HepG2 (cell line): ENCODE data around the gene SPATC1L. TPM values are rescaled to one million over a fixed set of nuclear protein-coding genes. Genes with fewer than 3 reads are reported as not detected.
A peak's percentile ranks its signal among the peaks of the same experiment; 100 is the strongest.

Experiments
- BORCS8-MEF2B ChIP-seq: sonication (generic); formaldehyde crosslinking; IDR thresholded peaks from 2 replicates; pipeline ENCODE4 v1.8.0; 2022; ENCODE audit warnings: mild to moderate bottlenecking, missing genetic modification reagents
- DZIP1 ChIP-seq: sonication (generic); formaldehyde crosslinking; IDR thresholded peaks from 2 replicates; pipeline ENCODE4 v1.5.0; 2020; ENCODE audit warnings: mild to moderate bottlenecking, missing genetic modification reagents
- FLYWCH1 ChIP-seq: sonication (generic); formaldehyde crosslinking; IDR thresholded peaks from 2 replicates; pipeline ENCODE4 v1.8.1; 2023; ENCODE audit warnings: mild to moderate bottlenecking, missing genetic modification reagents
- GMEB1 ChIP-seq: sonication (generic); formaldehyde crosslinking; IDR thresholded peaks from 2 replicates; pipeline ENCODE4 v1.5.1; 2020; ENCODE audit warnings: missing genetic modification reagents, mild to moderate bottlenecking, borderline replicate concordance
- HMG20B ChIP-seq: conservative IDR thresholded peaks from 2 replicates; pipeline ENCODE4 v1.6.1; 2016; ENCODE audit warnings: missing genetic modification reagents, missing compliant biosample characterization
- HNRNPL ChIP-seq: fragments of 200-400 bp; formaldehyde crosslinking; IDR thresholded peaks from 2 replicates; pipeline ENCODE4 v1.6.1; 2017; ENCODE audit warnings: mild to moderate bottlenecking, low read depth, low read length
- HNRNPUL1 ChIP-seq: fragments of 200-400 bp; formaldehyde crosslinking; IDR thresholded peaks from 2 replicates; pipeline ENCODE4 v1.6.1; 2017; ENCODE audit warnings: low read depth, mild to moderate bottlenecking, low read length, moderate library complexity
- JARID2 ChIP-seq: sonication (generic); formaldehyde crosslinking; IDR thresholded peaks from 2 replicates; pipeline ENCODE4 v1.8.1; 2023; ENCODE audit warnings: missing genetic modification reagents, inconsistent platforms; ENCODE audit not compliant: insufficient replicate concordance
- KMT2A ChIP-seq: sonication (generic); formaldehyde crosslinking; IDR thresholded peaks from 2 replicates; pipeline ENCODE4 v1.4.0; 2020; ENCODE audit warnings: missing genetic modification reagents
- MBD4 ChIP-seq: IDR thresholded peaks from 2 replicates; pipeline ENCODE4 v1.6.1; 2012; ENCODE audit warnings: low read length, inconsistent platforms, borderline replicate concordance
- MLLT10 ChIP-seq: sonication (generic); formaldehyde crosslinking; IDR thresholded peaks from 2 replicates; pipeline ENCODE4 v1.4.0; 2020; ENCODE audit warnings: missing genetic modification reagents
- MZF1 ChIP-seq: sonication (generic); formaldehyde crosslinking; IDR thresholded peaks from 2 replicates; pipeline ENCODE4 v1.8.1; 2023; ENCODE audit warnings: mild to moderate bottlenecking, missing genetic modification reagents, borderline replicate concordance
- PITX1 ChIP-seq: sonication (generic); formaldehyde crosslinking; IDR thresholded peaks from 2 replicates; pipeline ENCODE4 v1.5.1; 2020; ENCODE audit warnings: mild to moderate bottlenecking, missing genetic modification reagents
- POLR2A ChIP-seq, 2 experiments: IDR thresholded peaks; 2 replicates each; pipeline ENCODE4 v1.6.1; 2011; ENCODE audit warnings: low read depth in 2 of 2, low read length in 2 of 2, mild to moderate bottlenecking in 1 of 2, moderate library complexity in 1 of 2; ENCODE audit not compliant: insufficient read depth in 1 of 2
- RBFOX2 ChIP-seq: fragments of 200-400 bp; formaldehyde crosslinking; IDR thresholded peaks from 2 replicates; pipeline ENCODE4 v1.6.1; 2017; ENCODE audit warnings: low read depth, mild to moderate bottlenecking, low read length
- RXRB ChIP-seq: IDR thresholded peaks from 2 replicates; pipeline ENCODE4 v1.6.1; 2016; ENCODE audit warnings: borderline replicate concordance, missing genetic modification reagents, missing compliant biosample characterization
- SAP130 ChIP-seq: IDR thresholded peaks from 2 replicates; pipeline ENCODE4 v1.6.1; 2016; ENCODE audit warnings: low read depth
- TAF1 ChIP-seq: sonication (generic); formaldehyde crosslinking; IDR thresholded peaks from 2 replicates; pipeline ENCODE4 v1.4.0; 2020; ENCODE audit warnings: missing genetic modification reagents
- ZBTB43 ChIP-seq: sonication (generic); formaldehyde crosslinking; conservative IDR thresholded peaks from 2 replicates; pipeline ENCODE4 v1.4.0; 2020; ENCODE audit warnings: missing genetic modification reagents
- ZNF264 ChIP-seq: sonication (generic); formaldehyde crosslinking; IDR thresholded peaks from 2 replicates; pipeline ENCODE4 v1.4.0; 2020; ENCODE audit warnings: missing genetic modification reagents
- ZNF501 ChIP-seq: sonication (generic); formaldehyde crosslinking; IDR thresholded peaks from 2 replicates; pipeline ENCODE4 v1.5.1; 2020; ENCODE audit warnings: mild to moderate bottlenecking, moderate library complexity, missing genetic modification reagents
- ZNF557 ChIP-seq: sonication (generic); formaldehyde crosslinking; IDR thresholded peaks from 2 replicates; pipeline ENCODE4 v1.4.0; 2020; ENCODE audit warnings: missing genetic modification reagents
- ZNF563 ChIP-seq: sonication (generic); formaldehyde crosslinking; IDR thresholded peaks from 2 replicates; pipeline ENCODE4 v1.8.0; 2022; ENCODE audit warnings: mild to moderate bottlenecking, moderate library complexity, missing genetic modification reagents
- ZNF572 ChIP-seq: sonication (generic); formaldehyde crosslinking; IDR thresholded peaks from 2 replicates; pipeline ENCODE4 v1.5.1; 2020; ENCODE audit warnings: mild to moderate bottlenecking, missing genetic modification reagents
- ZSCAN25 ChIP-seq: sonication (generic); formaldehyde crosslinking; IDR thresholded peaks from 2 replicates; pipeline ENCODE4 v1.8.0; 2022; ENCODE audit warnings: mild to moderate bottlenecking, missing genetic modification reagents
- polyA plus RNA-seq, 8 experiments: library from polyadenylated mRNA; depleted of rRNA in 3 of 8; stranded (reverse) in 7 of 8; unstranded in 1 of 8; fragments of >200 nt; fragmentation: Illumina TruSeq in 4 of 8; extraction: Trizol in 4 of 8; gene quantifications; 2 replicates each; pipeline versions ENCODE4 v1.2.1 to v1.2.3, GENCODE V29; 2011 to 2016; ENCODE audit warnings: low read depth in 4 of 8, missing spikeins in 1 of 8, mixed read lengths in 1 of 8; ENCODE audit not compliant: insufficient read depth in 1 of 8
- total RNA-seq, 5 experiments: library from RNA; depleted of rRNA; stranded (reverse); fragments of >200 nt; fragmentation: Illumina TruSeq; extraction: Trizol; gene quantifications; 2 replicates each; pipeline ENCODE4 v1.2.3, GENCODE V29; 2016; ENCODE audit warnings: low read depth in 1 of 5

SPATC1L gene
- total and polyA plus RNA-seq, 2 of the 13 experiments (the other 11 are each of a cell fraction or from before 2014, with no cell fraction given) = 1.4 to 3.3 TPM

GRCh38 chr21:46226146-46226545 lies 41.9 kb upstream of the SPATC1L start (continued):
- no peak for TF ChIP-seq ZSCAN25 (CRISPR knock-in tag)
- no peak for TF ChIP-seq TAF1 (CRISPR knock-in tag)
- TF ChIP-seq RXRB (CRISPR knock-in tag) = no peak
- TF ChIP-seq ZNF501 = 0 out of 2 replicates have a peak, but pooled peaks have one; percentile 21
- TF ChIP-seq MBD4 = no peak
- TF ChIP-seq POLR2A (IDR thresholded peaks at IDR 0.05; ENCODE audit: insufficient read depth in 1 of 2, low read depth in 2 of 2, low read length in 2 of 2) = no peak
- no peak for TF ChIP-seq BORCS8-MEF2B (CRISPR knock-in tag)
- TF ChIP-seq ZNF563 = no peak
- TF ChIP-seq RBFOX2 = no peak
- no peak for TF ChIP-seq ZNF557 (CRISPR knock-in tag)
- TF ChIP-seq PITX1 (CRISPR knock-in tag) = peak; percentile 56; the same call in 1 of the 2 replicates
- no peak for TF ChIP-seq HMG20B (CRISPR knock-in tag)
- no peak for TF ChIP-seq MZF1 (CRISPR knock-in tag)
- TF ChIP-seq JARID2 = no peak
- TF ChIP-seq MLLT10 (CRISPR knock-in tag) = no peak
- 0 out of 2 replicates have a peak, but pooled peaks have one; percentile 45 for TF ChIP-seq ZNF572 (CRISPR knock-in tag)
- TF ChIP-seq KMT2A (CRISPR knock-in tag) = no peak
- TF ChIP-seq ZBTB43 (CRISPR knock-in tag) = no peak
- TF ChIP-seq SAP130 (CRISPR knock-in tag) = peak; percentile 65; the same call in 1 of the 2 replicates
- no peak for TF ChIP-seq FLYWCH1 (CRISPR knock-in tag)
- TF ChIP-seq DZIP1 (CRISPR knock-in tag) = no peak
- no peak for TF ChIP-seq HNRNPL
- 0 out of 2 replicates have a peak, but pooled peaks have one; percentile 9 for TF ChIP-seq GMEB1
- no peak for TF ChIP-seq HNRNPUL1
- TF ChIP-seq ZNF264 = no peak
